Stomach (tissue), 9 donors: ENCODE data around the gene STXBP5L. TPM values are rescaled to one million over a fixed set of nuclear protein-coding genes. Genes with fewer than 3 reads are reported as not detected.
"Not testable (repeated sequence)": the region's sequence is repeated elsewhere in the genome, so short reads cannot be mapped to it uniquely, and the experiment has no call there.

ENCODE experiments used
- DNase-seq, 2 donors: peaks; one replicate each; pipeline versions ENCODE4 v3.0.0 to v3.0.0-alpha.2; 2013 to 2019
- H3K27ac ChIP-seq, 5 donors: fragments of 200-600 bp in 4 of 5; sonication (generic) in 4 of 5; one replicate each; pipeline ENCODE4 v1.5.1; 2013 to 2019; ENCODE audit warnings: mild to moderate bottlenecking in 1 of 5, moderate library complexity in 1 of 5
- H3K27me3 ChIP-seq, 3 donors: fragments of 200-600 bp; sonication (generic); one replicate each; pipeline ENCODE4 v1.5.1; 2017 to 2019; ENCODE audit warnings: mixed run types in 1 of 3
- H3K36me3 ChIP-seq, 4 donors: fragments of 200-600 bp; sonication (generic); 1 replicate in 3 of 4; 2 replicates in 1 of 4; pipeline ENCODE4 v1.5.1; 2016 to 2019
- H3K4me1 ChIP-seq, 4 donors: fragments of 200-600 bp; sonication (generic); one replicate each; pipeline ENCODE4 v1.5.1; 2016 to 2019
- H3K4me3 ChIP-seq, 4 donors: fragments of 200-600 bp; sonication (generic) in 3 of 4; one replicate each; pipeline ENCODE4 v1.5.1; 2016 to 2019; ENCODE audit warnings: mild to moderate bottlenecking in 1 of 4
- H3K9me3 ChIP-seq, 4 donors: fragments of 200-600 bp; sonication (generic); one replicate each; pipeline ENCODE4 v1.5.1; 2016 to 2019
- EP300 ChIP-seq: sonication (generic); formaldehyde crosslinking; IDR thresholded peaks from one replicate; pipeline ENCODE4 v1.6.1; 2017; ENCODE audit warnings: antibody characterized with exemption
- POLR2A ChIP-seq, 4 donors: fragments of 450-650 bp; IDR thresholded peaks; one replicate each; pipeline ENCODE4 v1.6.1; 2016; ENCODE audit warnings: antibody characterized with exemption in 4 of 4, control low read depth in 2 of 4, mild to moderate bottlenecking in 1 of 4, moderate library complexity in 1 of 4
- POLR2AphosphoS5 ChIP-seq, 3 donors: sonication (generic); formaldehyde crosslinking; IDR thresholded peaks; one replicate each; pipeline ENCODE4 v1.6.1; 2016; ENCODE audit warnings: antibody characterized with exemption in 3 of 3
- WGBS, 5 donors: extraction: QIAGEN DNeasy Blood & Tissue Kit in 3 of 5; methylation state at CpG; one replicate each; pipeline versions ENCODE4 v1.1.5 to v1.1.7; 2013 to 2018; 5-methylcytosine and 5-hydroxymethylcytosine counted together
- intact Hi-C: fragments of 100-400 bp; cut with DNase I; formaldehyde crosslinking; loops from one replicate; pipeline ENCODE4 v1.15.1; 2023; ENCODE audit warnings: low total_unique reads
- polyA plus RNA-seq, 3 donors: library from polyadenylated mRNA; stranded (reverse); fragments of 200-250 nt; gene quantifications; one replicate each; pipeline ENCODE4 v1.2.3, GENCODE V29; 2013
- total RNA-seq, 5 donors: library from RNA; depleted of rRNA; stranded (reverse); fragments of >200 nt; gene quantifications; one replicate each; pipeline versions ENCODE4 v1.1.0 to v1.2.3, GENCODE V29; 2014 to 2016
- TF ChIP-seq, protein P1 (sequence below), 7 experiments: fragments of 450-650 bp in 4 of 7; fragments of 200-600 bp in 3 of 7; sonication (generic) in 3 of 7; IDR thresholded peaks; one replicate each; pipeline ENCODE4 v1.5.1; 2016 to 2019; ENCODE audit warnings: antibody characterized with exemption in 7 of 7, control low read depth in 2 of 7, mild to moderate bottlenecking in 1 of 7
- donor health status: healthy with polysubstance abuse.
- donor health status: Bipolar disorder and iron deficiency.
- donor health status: healthy.

The STXBP5L gene
- total and polyA plus RNA-seq, 8 donors = 0.08 to 12.8 (median 0.42) TPM

DNA sequence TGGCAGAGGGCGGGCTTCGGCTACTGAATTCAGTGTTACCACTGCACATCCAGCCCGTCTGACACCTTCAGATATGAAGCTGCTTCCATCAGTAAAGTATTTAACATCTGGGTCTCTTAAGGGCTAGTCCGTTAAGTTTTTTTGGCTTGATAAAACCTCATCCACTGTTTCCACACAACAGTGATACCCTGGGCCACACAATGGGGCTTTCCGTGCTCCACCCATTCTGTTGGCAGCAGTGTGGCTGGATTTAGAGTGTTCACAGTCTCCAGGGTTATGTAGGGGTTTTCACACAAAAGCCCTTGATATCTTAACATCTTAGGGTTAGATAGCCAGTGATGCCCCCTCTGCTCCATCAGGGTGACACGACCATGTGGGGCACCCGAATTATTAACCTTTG, 165.0 kb downstream of the STXBP5L start:
- DNase-seq = no peak
- intact Hi-C loops = no loop called here
- Histone ChIP-seq H3K9me3 (no peaks in the 10 kb centered on the region), H3K27me3 (no peaks in the 10 kb centered on the region), H3K27ac (no peak overlapping the region), H3K4me3 (no peak overlapping the region), H3K36me3 (no peaks in the 10 kb centered on the region), H3K4me1 (no peaks in the 10 kb centered on the region)
- 84 to 89% (median 86%) methylated on average over 7 of the region's 7 CpGs for WGBS, 5 donors
- TF ChIP-seq, protein P1, sequence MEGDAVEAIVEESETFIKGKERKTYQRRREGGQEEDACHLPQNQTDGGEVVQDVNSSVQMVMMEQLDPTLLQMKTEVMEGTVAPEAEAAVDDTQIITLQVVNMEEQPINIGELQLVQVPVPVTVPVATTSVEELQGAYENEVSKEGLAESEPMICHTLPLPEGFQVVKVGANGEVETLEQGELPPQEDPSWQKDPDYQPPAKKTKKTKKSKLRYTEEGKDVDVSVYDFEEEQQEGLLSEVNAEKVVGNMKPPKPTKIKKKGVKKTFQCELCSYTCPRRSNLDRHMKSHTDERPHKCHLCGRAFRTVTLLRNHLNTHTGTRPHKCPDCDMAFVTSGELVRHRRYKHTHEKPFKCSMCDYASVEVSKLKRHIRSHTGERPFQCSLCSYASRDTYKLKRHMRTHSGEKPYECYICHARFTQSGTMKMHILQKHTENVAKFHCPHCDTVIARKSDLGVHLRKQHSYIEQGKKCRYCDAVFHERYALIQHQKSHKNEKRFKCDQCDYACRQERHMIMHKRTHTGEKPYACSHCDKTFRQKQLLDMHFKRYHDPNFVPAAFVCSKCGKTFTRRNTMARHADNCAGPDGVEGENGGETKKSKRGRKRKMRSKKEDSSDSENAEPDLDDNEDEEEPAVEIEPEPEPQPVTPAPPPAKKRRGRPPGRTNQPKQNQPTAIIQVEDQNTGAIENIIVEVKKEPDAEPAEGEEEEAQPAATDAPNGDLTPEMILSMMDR (IDR thresholded peaks at IDR 0.05) = no peak
- TF ChIP-seq POLR2AphosphoS5 (IDR thresholded peaks at IDR 0.05) (no peak), EP300 (no peak), POLR2A (IDR thresholded peaks at IDR 0.05) (no peak)

DNA sequence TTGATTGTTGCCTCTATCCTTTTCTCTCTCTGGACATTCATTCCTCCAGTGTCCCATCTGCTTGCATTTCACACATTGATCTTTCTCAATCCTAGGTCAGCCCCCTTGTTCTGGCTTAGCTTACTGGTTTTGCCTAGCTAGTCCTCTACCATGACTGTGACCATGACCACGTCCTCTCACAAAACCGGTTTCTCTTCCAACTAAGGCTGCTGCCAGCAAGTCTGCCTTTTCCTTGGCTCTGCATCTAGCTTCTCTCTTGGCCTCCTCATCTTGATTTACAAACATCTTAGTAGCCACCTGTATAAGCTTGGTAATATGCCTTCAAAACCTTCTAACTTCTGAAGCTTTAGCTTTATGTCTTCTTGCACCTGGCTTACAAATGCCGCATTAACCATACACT, 167.2 kb downstream of the STXBP5L start:
- Histone ChIP-seq H3K27me3 (no peaks in the 10 kb centered on the region), H3K36me3 (no peaks in the 10 kb centered on the region), H3K4me3 (no peak overlapping the region), H3K9me3 (peaks cover 0 to 11% (median 0%) of the 10 kb centered on the region in 4 donors), H3K27ac (no peak overlapping the region), H3K4me1 (no peaks in the 10 kb centered on the region)
- intact Hi-C loops = no loop called here
- WGBS, 5 donors = 80 to 93% (median 89%) methylated on average over 3 of the region's 3 CpGs
- no peak for DNase-seq
- TF ChIP-seq POLR2A (IDR thresholded peaks at IDR 0.05) (no peak), POLR2AphosphoS5 (IDR thresholded peaks at IDR 0.05) (no peak), EP300 (no peak)
- TF ChIP-seq, protein P1 (IDR thresholded peaks at IDR 0.05) = no peak

DNA sequence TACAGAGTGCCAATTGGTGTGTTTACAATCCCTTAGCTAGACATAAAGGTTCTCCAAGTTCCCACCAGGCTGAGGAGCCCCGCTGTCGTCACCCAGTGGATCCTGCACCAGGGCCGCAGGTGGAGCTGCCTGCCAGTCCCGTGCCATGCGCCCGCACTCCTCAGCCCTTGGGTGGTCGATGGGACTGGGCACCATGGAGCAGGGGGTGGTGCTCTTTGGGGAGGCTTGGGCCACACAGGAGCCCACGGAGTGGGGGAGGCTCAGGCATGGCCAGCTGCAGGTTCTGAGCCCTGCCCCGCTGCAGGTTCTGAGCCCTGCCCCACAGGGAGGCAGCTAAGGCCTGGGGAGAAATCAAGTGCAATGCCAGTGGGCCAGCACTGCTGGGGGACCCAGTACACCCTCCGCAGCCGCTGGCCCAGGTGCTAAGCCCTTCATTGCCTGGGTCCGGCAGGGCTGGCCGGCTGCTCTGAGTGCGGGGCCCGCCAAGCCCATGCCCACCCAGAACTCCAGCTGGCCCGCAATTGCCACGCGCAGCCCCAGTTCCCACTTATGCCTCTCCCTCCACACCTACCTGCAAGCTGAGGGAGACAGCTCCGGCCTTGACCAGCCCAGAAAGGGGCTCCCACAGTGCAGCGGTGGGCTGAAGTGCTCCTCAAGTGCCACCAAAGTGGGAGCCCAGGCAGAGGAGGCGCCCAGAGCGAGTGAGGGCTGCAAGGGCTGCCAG, 170.5 kb downstream of the STXBP5L start:
- H3K27me3 ChIP-seq, H3K36me3 ChIP-seq, H3K4me3 ChIP-seq, intact Hi-C loops, H3K27ac ChIP-seq, DNase-seq, H3K4me1 ChIP-seq: not testable (repeated sequence)
- WGBS, 5 donors = 86 to 92% (median 91%) methylated on average over 17 to 22 of the region's 22 CpGs
- peaks cover 0 to 20% (median 2%) of the 10 kb centered on the region in 4 donors for H3K9me3 ChIP-seq

DNA sequence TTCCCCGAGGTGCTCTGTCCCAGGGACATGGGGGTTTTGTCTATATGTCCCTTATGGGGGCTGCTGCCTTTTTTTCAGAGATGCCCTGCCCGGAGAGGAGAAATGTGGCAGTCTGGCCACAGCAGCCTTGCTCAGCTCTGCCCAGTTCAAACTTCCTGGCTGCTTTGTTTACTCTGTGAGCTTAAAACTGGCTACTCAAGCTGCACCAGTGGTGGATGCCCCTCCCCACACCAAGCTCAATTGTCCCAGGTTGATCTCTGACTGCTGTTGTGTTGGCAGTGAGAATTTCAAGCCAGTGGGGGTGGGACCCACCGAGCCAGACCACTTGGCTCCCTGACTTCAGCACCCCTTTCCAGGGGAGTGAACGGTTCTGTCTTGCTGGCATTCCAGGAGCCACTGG, 188.9 kb downstream of the STXBP5L start:
- TF ChIP-seq POLR2AphosphoS5 (IDR thresholded peaks at IDR 0.05) (no peak), POLR2A (IDR thresholded peaks at IDR 0.05) (no peak), EP300 (no peak)
- TF ChIP-seq, protein P1 (IDR thresholded peaks at IDR 0.05) = no peak
- Histone ChIP-seq H3K9me3 (peaks cover 0 to 14% (median 0%) of the 10 kb centered on the region in 4 donors), H3K27me3 (no peaks in the 10 kb centered on the region), H3K4me1 (no peaks in the 10 kb centered on the region), H3K36me3 (no peaks in the 10 kb centered on the region), H3K4me3 (no peak overlapping the region), H3K27ac (no peak overlapping the region)
- intact Hi-C loops = no loop called here
- DNase-seq = peak in 1 of 2 donors; percentile 20
- WGBS, 5 donors = 10 to 42% (median 29%) methylated on average over 4 of the region's 4 CpGs

DNA sequence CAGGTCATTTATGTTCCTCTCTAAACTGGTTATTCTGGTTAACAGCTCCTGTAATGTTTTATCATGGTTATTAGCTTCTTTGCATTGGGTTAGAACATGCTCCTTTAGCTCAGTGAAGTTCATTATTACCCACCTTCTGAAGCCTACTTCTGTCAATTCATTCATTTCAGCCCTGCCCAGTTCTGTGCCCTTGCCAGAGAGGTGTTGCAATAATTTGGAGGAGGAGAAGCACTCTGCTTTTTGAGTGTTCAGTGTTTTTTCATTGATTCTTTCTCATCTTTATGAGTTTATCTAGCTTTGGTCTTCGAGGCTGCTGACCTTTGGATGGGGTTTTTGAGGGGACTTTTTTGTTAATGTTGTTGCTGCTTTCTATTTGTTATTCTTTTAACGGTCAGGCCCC, 203.1 kb downstream of the STXBP5L start:
- WGBS, 5 donors = 42 to 49% (median 44%) methylated on average over 2 of the region's 2 CpGs
- H3K4me1 ChIP-seq, H3K9me3 ChIP-seq, H3K27ac ChIP-seq, intact Hi-C loops, DNase-seq, H3K4me3 ChIP-seq, H3K36me3 ChIP-seq, H3K27me3 ChIP-seq: not testable (repeated sequence)
